H1 (cell line): Measurements from ENCODE around the gene CNNM1. TPM values are rescaled to one million over a fixed set of nuclear protein-coding genes. Genes with fewer than 3 reads are reported as not detected.

Experiments used
- CTCF ChIA-PET: fragments of 300-600 bp; sonication (Branson Sonifier 250); formaldehyde crosslinking; loops from one replicate; lab custom pipeline; 2021; ENCODE audit not compliant: partially characterized antibody; lab: Charles Lee
- POLR2A ChIA-PET: fragments of 300-600 bp; sonication (Branson Sonifier 250); formaldehyde crosslinking; loops from one replicate; lab custom pipeline; 2021; ENCODE audit warnings: inconsistent platforms; ENCODE audit not compliant: partially characterized antibody; lab: Charles Lee
- DNase-seq, 2 experiments: peaks; one replicate each; pipeline versions ENCODE4 v3.0.0 to v3.0.0-alpha.2; 2010 to 2022; ENCODE audit warnings: low spot score in 2 of 2, low read depth in 1 of 2, mixed read lengths in 1 of 2
- FAIRE-seq: peaks from 2 replicates; lab custom pipeline; 2011; peaks lifted over from hg19 to GRCh38; lab: Jason Lieb, UNC
- H2AFZ ChIP-seq: 2 replicates; pipeline ENCODE4 v1.8.1; 2012; ENCODE audit warnings: low read length, inconsistent platforms
- H2AK5ac ChIP-seq: 2 replicates; pipeline ENCODE4 v1.6.1; 2013; ENCODE audit warnings: low read depth, low read length
- H2BK120ac ChIP-seq: replicated peaks from 2 replicates; pipeline ENCODE3; 2013; ENCODE audit warnings: low read depth, low read length, inconsistent platforms
- H2BK12ac ChIP-seq: 2 replicates; pipeline ENCODE4 v1.6.1; 2013; ENCODE audit warnings: low read depth, low read length
- H2BK15ac ChIP-seq: 2 replicates; pipeline ENCODE4 v1.6.1; 2013; ENCODE audit warnings: low read length
- H2BK20ac ChIP-seq: 2 replicates; pipeline ENCODE4 v1.6.1; 2013; ENCODE audit warnings: low read length
- H2BK5ac ChIP-seq: 2 replicates; pipeline ENCODE4 v1.6.1; 2013; ENCODE audit warnings: low read depth, low read length
- H3K14ac ChIP-seq: 2 replicates; pipeline ENCODE4 v1.6.1; 2013; ENCODE audit warnings: inconsistent platforms; ENCODE audit not compliant: insufficient read length
- H3K18ac ChIP-seq: 2 replicates; pipeline ENCODE4 v1.6.1; 2013; ENCODE audit warnings: low read length; ENCODE audit errors: extremely low read depth
- H3K23ac ChIP-seq: 2 replicates; pipeline ENCODE4 v1.6.1; 2013; ENCODE audit warnings: inconsistent platforms; ENCODE audit not compliant: insufficient read length
- H3K23me2 ChIP-seq: 2 replicates; pipeline ENCODE4 v1.6.1; 2013; ENCODE audit warnings: low read depth, low read length
- H3K27ac ChIP-seq: 2 replicates; pipeline ENCODE4 v1.6.1; 2011; ENCODE audit warnings: low read depth, low read length, inconsistent platforms
- H3K27me3 ChIP-seq, 4 experiments: replicated peaks in 1 of 4; 1 replicate in 1 of 4; 2 replicates in 3 of 4; pipeline versions ENCODE4 v1.6.1 to v1.8.1; 2011 to 2013; ENCODE audit warnings: low read length in 3 of 4, mild to moderate bottlenecking in 3 of 4, inconsistent platforms in 2 of 4, mixed read lengths in 2 of 4, moderate library complexity in 1 of 4; ENCODE audit not compliant: control insufficient read depth in 3 of 4, insufficient read depth in 3 of 4; ENCODE audit errors: extremely low read depth in 1 of 4
- H3K36me3 ChIP-seq, 4 experiments: 2 replicates each; pipeline versions ENCODE4 v1.6.1 to v1.8.1; 2011 to 2013; ENCODE audit warnings: mild to moderate bottlenecking in 4 of 4, low read length in 3 of 4, moderate library complexity in 2 of 4, control low read depth in 1 of 4, inconsistent platforms in 1 of 4; ENCODE audit not compliant: insufficient read depth in 4 of 4, control insufficient read depth in 2 of 4
- H3K4ac ChIP-seq: replicated peaks from 2 replicates; pipeline ENCODE3; 2013; ENCODE audit warnings: low read length, low read depth, mixed read lengths, inconsistent platforms; ENCODE audit not compliant: insufficient read length
- H3K4me1 ChIP-seq, 4 experiments: replicated peaks in 1 of 4; 1 replicate in 1 of 4; 2 replicates in 3 of 4; pipeline versions ENCODE4 v1.6.1 to v1.8.1; 2011 to 2013; ENCODE audit warnings: low read length in 3 of 4, inconsistent platforms in 2 of 4, mixed read lengths in 1 of 4; ENCODE audit not compliant: insufficient read depth in 4 of 4, control insufficient read depth in 3 of 4
- H3K4me2 ChIP-seq, 2 experiments: 2 replicates each; pipeline versions ENCODE4 v1.6.1 to v1.8.1; 2011 to 2013; ENCODE audit warnings: low read depth in 2 of 2, low read length in 2 of 2, control low read depth in 1 of 2, inconsistent platforms in 1 of 2, mild to moderate bottlenecking in 1 of 2; ENCODE audit not compliant: insufficient read depth in 1 of 2
- H3K4me3 ChIP-seq, 4 experiments: fragments of 200-600, 300-600 bp in 1 of 4; sonication (generic), shearing (Covaris generic), sonication (Bioruptor Twin) in 1 of 4; 2 replicates each; pipeline versions ENCODE4 v1.5.1 to v1.8.1; 2011 to 2016; ENCODE audit warnings: low read length in 4 of 4, low read depth in 3 of 4, control low read depth in 2 of 4, inconsistent platforms in 2 of 4, mild to moderate bottlenecking in 2 of 4, mixed read lengths in 1 of 4, moderate library complexity in 1 of 4; ENCODE audit not compliant: insufficient read depth in 2 of 4; ENCODE audit errors: extremely low read depth in 1 of 4
- H3K56ac ChIP-seq: replicated peaks from 2 replicates; pipeline ENCODE3; 2013; ENCODE audit warnings: low read depth, mild to moderate bottlenecking, mixed read lengths, low read length, inconsistent platforms; ENCODE audit not compliant: insufficient read length
- H3K79me1 ChIP-seq: 2 replicates; pipeline ENCODE4 v1.6.1; 2013; ENCODE audit warnings: low read depth, low read length, control low read depth
- H3K79me2 ChIP-seq, 2 experiments: 2 replicates each; pipeline versions ENCODE4 v1.6.1 to v1.8.1; 2012 to 2013; ENCODE audit warnings: low read length in 2 of 2, mild to moderate bottlenecking in 2 of 2, inconsistent platforms in 1 of 2; ENCODE audit not compliant: insufficient read depth in 2 of 2, control insufficient read depth in 1 of 2
- H3K9ac ChIP-seq, 4 experiments: replicated peaks in 1 of 4; 1 replicate in 1 of 4; 2 replicates in 3 of 4; pipeline versions ENCODE4 v1.6.1 to v1.8.1; 2011 to 2013; ENCODE audit warnings: low read depth in 3 of 4, low read length in 3 of 4, control low read depth in 2 of 4, mild to moderate bottlenecking in 2 of 4, moderate library complexity in 2 of 4, inconsistent platforms in 1 of 4; ENCODE audit errors: extremely low read depth in 1 of 4
- H3K9me3 ChIP-seq, 2 experiments: 2 replicates each; pipeline versions ENCODE4 v1.6.1 to v1.8.1; 2012 to 2013; ENCODE audit warnings: mild to moderate bottlenecking in 2 of 2, moderate library complexity in 2 of 2, control low read depth in 1 of 2, inconsistent platforms in 1 of 2, low read depth in 1 of 2, low read length in 1 of 2, mixed read lengths in 1 of 2; ENCODE audit not compliant: insufficient read depth in 2 of 2
- H4K20me1 ChIP-seq, 2 experiments: replicated peaks in 1 of 2; 2 replicates each; pipeline versions ENCODE3 to v1.8.1; 2011 to 2013; ENCODE audit warnings: inconsistent platforms in 2 of 2, low read length in 2 of 2, mild to moderate bottlenecking in 1 of 2; ENCODE audit not compliant: insufficient read depth in 2 of 2, control insufficient read depth in 1 of 2
- H4K5ac ChIP-seq: 2 replicates; pipeline ENCODE4 v1.6.1; 2013; ENCODE audit warnings: low read length, low read depth, mixed read lengths, inconsistent platforms; ENCODE audit not compliant: insufficient read length
- H4K8ac ChIP-seq: 2 replicates; pipeline ENCODE4 v1.8.0; 2013; ENCODE audit warnings: mild to moderate bottlenecking, moderate library complexity, low read length, inconsistent platforms; ENCODE audit not compliant: insufficient read depth; ENCODE audit errors: extremely low read depth
- H4K91ac ChIP-seq: replicated peaks from 2 replicates; pipeline ENCODE3; 2013; ENCODE audit warnings: low read length, mixed read lengths, inconsistent platforms; ENCODE audit not compliant: insufficient read length
- BRCA1 ChIP-seq: IDR thresholded peaks from 2 replicates; pipeline ENCODE4 v1.6.1; 2012; ENCODE audit warnings: low read depth, low read length, improper control_type of control experiment
- JUN ChIP-seq: IDR thresholded peaks from 2 replicates; pipeline ENCODE4 v1.6.1; 2011; ENCODE audit warnings: low read depth, mild to moderate bottlenecking, improper control_type of control experiment, low read length
- RNF2 ChIP-seq: fragments of 200-900, 300-1000 bp; sonication (generic); IDR thresholded peaks from 2 replicates; pipeline ENCODE4 v1.7.1; 2016; ENCODE audit warnings: borderline replicate concordance, low read depth, mild to moderate bottlenecking, antibody characterized with exemption, low read length; ENCODE audit not compliant: poor library complexity, severe bottlenecking; ENCODE audit errors: missing control alignments
- SAP30 ChIP-seq: fragments of 300-600 bp; sonication (generic); IDR thresholded peaks from 2 replicates; pipeline ENCODE4 v1.7.1; 2012; ENCODE audit warnings: low read length, moderate library complexity, mild to moderate bottlenecking, inconsistent platforms; ENCODE audit not compliant: insufficient read depth, insufficient replicate concordance
- SIRT6 ChIP-seq: IDR thresholded peaks from one replicate; pipeline ENCODE4 v1.7.1; 2012; ENCODE audit warnings: low read length, inconsistent platforms
- TAF1 ChIP-seq: IDR thresholded peaks from 2 replicates; pipeline ENCODE4 v1.6.1; 2011; ENCODE audit warnings: mild to moderate bottlenecking, low read depth, low read length
- USF2 ChIP-seq: IDR thresholded peaks from 2 replicates; pipeline ENCODE4 v1.6.1; 2011; ENCODE audit warnings: low read length, improper control_type of control experiment
- WGBS, 2 experiments: shearing (Covaris generic) in 1 of 2; methylation state at CpG; one replicate each; pipeline versions ENCODE4 v1.1.6 to v1.1.7; 2013 to 2015; ENCODE audit warnings: low lambda C conversion rate in 2 of 2, mixed read lengths in 2 of 2, inconsistent platforms in 1 of 2, low coverage in 1 of 2, missing lambda C conversion rate in 1 of 2; ENCODE audit not compliant: insufficient replicate concordance in 2 of 2, insufficient coverage in 1 of 2, insufficient read length in 1 of 2; ENCODE audit errors: extremely low coverage in 1 of 2, missing lambda C conversion rate in 1 of 2; 5-methylcytosine and 5-hydroxymethylcytosine counted together
- polyA plus RNA-seq, 7 experiments: library from polyadenylated mRNA; depleted of rRNA in 3 of 7; stranded (reverse) in 5 of 7; unstranded in 2 of 7; fragments of >200 nt in 5 of 7; fragments of 200-250 nt in 2 of 7; gene quantifications; 1 replicate in 5 of 7; 2 replicates in 1 of 7; 4 replicates in 1 of 7; pipeline versions ENCODE4 v1.2.1 to v1.2.3, GENCODE V29; 2011 to 2013; ENCODE audit warnings: missing spikeins in 2 of 7, mixed read lengths in 2 of 7
- total RNA-seq: library from RNA; stranded (reverse); fragmentation: NEBNext Ultra II Directional; extraction: Animal tissue kit (Norgen Biotek cat#: 25700); gene quantifications from 2 replicates; pipeline ENCODE4 v1.2.1, GENCODE V29; 2021

The CNNM1 gene
- total and polyA plus RNA-seq, 2 of the 8 experiments (the other 6 are each of a cell fraction or from before 2014, with no cell fraction given), result 0.74 to 0.92 TPM

GRCh38 chr10:99337311-99337811 is 8.2 kb downstream of the CNNM1 start:
- Histone ChIP-seq H3K27ac (no peak overlapping the region), H3K23me2 (no peaks in the 10 kb centered on the region), H2AFZ (no peak overlapping the region), H3K23ac (no peak overlapping the region), H2BK15ac (no peak overlapping the region), H4K20me1 (no peaks in the 10 kb centered on the region), H2BK5ac (no peak overlapping the region), H3K4me2 (no peak overlapping the region), H3K27me3 (no peaks in the 10 kb centered on the region), H3K36me3 (no peaks in the 10 kb centered on the region), H3K56ac (no peak overlapping the region), H3K79me1 (no peaks in the 10 kb centered on the region), H4K5ac (no peak overlapping the region), H4K91ac (no peak overlapping the region), H3K9me3 (peaks cover 4 to 7% of the 10 kb centered on the region in 2 experiments; a peak in 2 of 4 replicates), H2BK120ac (no peak overlapping the region), H2BK12ac (no peak overlapping the region), H3K18ac (no peak overlapping the region), H3K4ac (no peak overlapping the region), H3K4me1 (no peaks in the 10 kb centered on the region; a peak in 1 of 7 replicates), H2AK5ac (no peak overlapping the region), H2BK20ac (no peak overlapping the region), H3K14ac (no peak overlapping the region), H3K79me2 (no peaks in the 10 kb centered on the region), H3K4me3 (no peak overlapping the region), H3K9ac (no peak overlapping the region), H4K8ac (no peak overlapping the region)
- CTCF ChIA-PET, result interaction anchor here (1.0 to 1.8 kb wide), 3 partner anchors 16 to 34 kb away, joined by 3 to 5 read pairs (median 4); no protein-coding TSS in a partner anchor
- POLR2A ChIA-PET, result no interaction called here
- 82% methylated on average over 2 of the region's 2 CpGs; no CpG with 5 or more reads in 1 of the 2 experiments for WGBS, 2 experiments
- no peak for FAIRE-seq
- TF ChIP-seq TAF1, result no peak
- TF ChIP-seq BRCA1, result no peak
- no peak for TF ChIP-seq JUN
- TF ChIP-seq SAP30, result no peak
- no peak for TF ChIP-seq SIRT6
- no peak for TF ChIP-seq RNF2
- no peak for TF ChIP-seq USF2
- DNase-seq, result no peak
